Hepatocyte (in vitro differentiated cells): ENCODE results near the gene RIMS4.

Experiments
- CTCF ChIP-seq: fragments of 200-600 bp; sonication (generic); IDR thresholded peaks from 2 replicates; pipeline ENCODE4 v1.5.1; 2016; ENCODE audit warnings: antibody characterized with exemption, mild to moderate bottlenecking; ENCODE audit not compliant: poor library complexity
- EZH2 ChIP-seq: fragments of 200-600 bp; sonication (generic); IDR thresholded peaks from 2 replicates; pipeline ENCODE4 v1.6.1; 2016; ENCODE audit warnings: antibody characterized with exemption, mild to moderate bottlenecking, borderline replicate concordance

GRCh38 chr20:44723391-44723790 is 87.0 kb downstream of the RIMS4 start:
- TF ChIP-seq CTCF (no peak), EZH2 (no peak)
